Mucosa of rectum (tissue), 2 donors: ENCODE data around the gene LRRTM4.
"Not testable (repeated sequence)": the region's sequence is repeated elsewhere in the genome, so short reads cannot be mapped to it uniquely, and the experiment has no call there.

ENCODE experiments used
- H3K27ac ChIP-seq, 2 donors: one replicate each; pipeline ENCODE4 v1.7.0; 2013; ENCODE audit warnings: inconsistent platforms in 2 of 2, low read depth in 2 of 2, low read length in 2 of 2
- H3K27me3 ChIP-seq, 2 donors: one replicate each; pipeline ENCODE4 v1.7.0; 2013; ENCODE audit warnings: low read length in 2 of 2; ENCODE audit not compliant: control insufficient read depth in 2 of 2, insufficient read depth in 2 of 2
- H3K36me3 ChIP-seq, 2 donors: one replicate each; pipeline ENCODE4 v1.7.0; 2013; ENCODE audit warnings: low read length in 2 of 2; ENCODE audit not compliant: control insufficient read depth in 2 of 2, insufficient read depth in 2 of 2
- H3K4me1 ChIP-seq, 2 donors: one replicate each; pipeline ENCODE4 v1.7.0; 2013; ENCODE audit warnings: low read length in 2 of 2, mild to moderate bottlenecking in 1 of 2; ENCODE audit not compliant: control insufficient read depth in 2 of 2, insufficient read depth in 2 of 2
- H3K4me3 ChIP-seq, 2 donors: one replicate each; pipeline ENCODE4 v1.7.0; 2013; ENCODE audit warnings: low read length in 2 of 2
- H3K9ac ChIP-seq, 2 donors: one replicate each; pipeline ENCODE4 v1.7.0; 2013; ENCODE audit warnings: low read length in 2 of 2, low read depth in 1 of 2, mild to moderate bottlenecking in 1 of 2
- H3K9me3 ChIP-seq, 2 donors: one replicate each; pipeline ENCODE4 v1.7.0; 2013; ENCODE audit warnings: low read length in 2 of 2; ENCODE audit not compliant: control insufficient read depth in 2 of 2
- donor health status: healthy.
- donor health status: Normal muscosa, but diverticular disease.

LRRTM4 gene

DNA sequence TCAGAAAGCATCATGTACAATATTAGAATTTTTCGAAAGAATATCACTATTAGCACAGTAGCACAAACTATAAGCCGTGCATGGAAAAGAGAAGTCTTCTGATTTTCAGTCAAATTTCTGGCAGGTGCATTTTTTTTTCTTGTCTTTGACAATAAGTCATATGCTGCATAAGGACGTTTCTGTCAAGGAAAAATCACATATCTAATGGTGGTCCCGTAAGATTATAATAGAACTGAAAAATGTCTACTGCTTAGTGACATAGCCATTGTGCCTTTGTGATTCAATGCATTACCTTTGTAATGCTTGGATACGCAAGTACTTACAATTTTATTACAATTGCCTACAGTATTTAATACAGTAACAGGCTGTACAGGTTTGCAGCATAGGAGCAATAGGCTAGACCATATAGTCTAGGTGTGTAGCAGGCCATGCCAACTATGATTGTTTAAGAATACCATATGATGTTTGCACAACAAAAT is 329.3 kb downstream of the LRRTM4 start:
- Histone ChIP-seq H3K27me3 (no peaks in the 10 kb centered on the region), H3K27ac (no peak overlapping the region), H3K9me3 (no peaks in the 10 kb centered on the region), H3K9ac (no peak overlapping the region), H3K4me3 (no peak overlapping the region), H3K36me3 (no peaks in the 10 kb centered on the region), H3K4me1 (no peaks in the 10 kb centered on the region)

DNA sequence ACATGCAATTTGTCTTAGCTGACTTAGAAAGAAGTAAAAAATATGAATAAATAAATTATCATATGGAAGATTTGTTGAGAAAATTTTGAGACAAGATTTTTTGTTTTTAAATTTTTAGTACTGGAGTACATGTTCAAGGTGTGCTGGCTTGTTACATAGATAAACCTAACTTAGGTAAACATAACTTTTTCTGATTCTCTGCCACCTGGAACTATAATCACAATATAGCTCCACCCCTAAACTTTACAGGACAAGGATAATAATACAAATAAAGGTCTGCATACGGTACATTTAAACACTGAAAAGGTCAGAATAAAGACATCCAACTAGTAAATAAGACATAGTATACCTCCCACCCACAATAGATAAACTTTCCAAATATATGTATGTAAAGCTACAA is 330.5 kb downstream of the LRRTM4 start:
- Histone ChIP-seq H3K36me3 (no peaks in the 10 kb centered on the region), H3K4me1 (no peaks in the 10 kb centered on the region), H3K27me3 (no peaks in the 10 kb centered on the region), H3K4me3 (no peak overlapping the region), H3K9ac (no peak overlapping the region), H3K27ac (no peak overlapping the region), H3K9me3 (no peaks in the 10 kb centered on the region)

DNA sequence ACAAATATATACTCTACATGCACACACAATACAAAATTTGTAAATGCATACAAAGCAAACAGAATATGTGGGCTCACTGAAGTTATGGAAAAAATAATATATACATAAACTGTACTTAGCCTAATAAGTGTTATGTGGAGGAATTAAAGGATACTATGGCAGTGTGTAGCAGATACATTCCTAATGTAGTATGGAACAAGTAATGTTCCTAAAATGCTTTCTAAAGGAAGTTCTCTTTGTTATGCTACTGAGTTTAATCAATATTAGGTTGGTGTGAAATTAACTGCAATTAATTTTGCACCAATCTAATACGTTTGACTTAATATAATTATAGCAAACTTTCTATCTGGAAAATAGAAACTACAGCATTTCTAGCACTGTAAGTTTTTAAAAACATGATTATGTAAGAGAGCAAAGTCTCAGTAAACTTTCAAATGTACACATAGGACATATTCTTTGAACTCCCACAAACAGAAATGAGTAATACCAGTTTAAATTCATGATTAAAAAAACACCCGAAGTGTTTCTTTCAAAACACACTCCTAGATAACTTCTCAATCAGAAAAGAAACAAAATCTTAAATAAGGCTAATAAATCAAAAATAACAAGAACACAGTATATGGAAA is 331.3 kb downstream of the LRRTM4 start:
- no peak overlapping the region for H3K27ac ChIP-seq
- no peaks in the 10 kb centered on the region for H3K4me1 ChIP-seq
- no peaks in the 10 kb centered on the region for H3K36me3 ChIP-seq
- H3K9ac ChIP-seq = no peak overlapping the region
- no peaks in the 10 kb centered on the region for H3K27me3 ChIP-seq
- H3K4me3 ChIP-seq = no peak overlapping the region
- no peaks in the 10 kb centered on the region for H3K9me3 ChIP-seq

DNA sequence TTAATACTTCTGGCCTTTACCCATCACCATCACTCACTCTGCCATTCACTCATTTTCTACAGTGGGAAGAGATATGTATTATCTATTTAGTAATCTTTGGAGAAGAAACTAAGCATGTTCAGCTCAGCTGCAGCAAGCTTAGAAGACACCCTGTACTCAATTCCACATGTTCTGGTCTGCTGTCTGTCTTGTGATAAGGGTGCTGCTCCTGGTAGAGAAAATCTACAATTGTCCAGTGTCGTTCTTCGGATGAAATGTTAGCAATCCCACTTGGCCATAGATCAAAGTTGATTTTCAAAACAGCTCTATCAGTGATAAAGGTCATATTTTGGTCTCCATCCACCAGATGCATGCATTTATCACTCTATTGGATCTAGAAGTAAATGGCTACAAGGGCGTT is 337.1 kb downstream of the LRRTM4 start:
- no peaks in the 10 kb centered on the region for H3K27me3 ChIP-seq
- no peaks in the 10 kb centered on the region for H3K9me3 ChIP-seq
- H3K4me3 ChIP-seq = no peak overlapping the region
- no peaks in the 10 kb centered on the region for H3K4me1 ChIP-seq
- H3K27ac ChIP-seq = no peak overlapping the region
- H3K36me3 ChIP-seq = no peaks in the 10 kb centered on the region
- H3K9ac ChIP-seq = no peak overlapping the region

DNA sequence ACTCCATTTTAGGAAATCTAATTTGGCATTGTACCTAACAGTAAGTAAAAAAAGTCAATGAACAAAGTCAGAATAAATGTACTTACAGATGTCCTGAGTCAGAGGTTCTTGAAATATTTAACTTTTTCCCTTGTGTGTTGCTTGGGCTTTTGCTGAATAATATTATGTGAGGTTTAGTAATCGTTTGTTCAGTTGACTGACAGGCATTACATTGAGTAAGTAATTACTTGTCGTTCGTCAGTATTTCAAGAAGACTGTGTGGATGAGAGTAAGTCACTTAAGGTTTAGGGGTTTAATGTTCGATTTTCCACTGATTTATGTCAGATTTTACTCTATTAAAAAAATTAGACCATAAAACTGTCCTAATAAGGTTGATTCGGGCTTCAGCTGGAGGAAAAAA is 342.9 kb downstream of the LRRTM4 start:
- H3K4me1 ChIP-seq = no peaks in the 10 kb centered on the region
- H3K27ac ChIP-seq = no peak overlapping the region
- H3K27me3 ChIP-seq = no peaks in the 10 kb centered on the region
- H3K36me3 ChIP-seq = no peaks in the 10 kb centered on the region
- H3K9ac ChIP-seq = no peak overlapping the region
- H3K4me3 ChIP-seq = no peak overlapping the region
- H3K9me3 ChIP-seq = no peaks in the 10 kb centered on the region

DNA sequence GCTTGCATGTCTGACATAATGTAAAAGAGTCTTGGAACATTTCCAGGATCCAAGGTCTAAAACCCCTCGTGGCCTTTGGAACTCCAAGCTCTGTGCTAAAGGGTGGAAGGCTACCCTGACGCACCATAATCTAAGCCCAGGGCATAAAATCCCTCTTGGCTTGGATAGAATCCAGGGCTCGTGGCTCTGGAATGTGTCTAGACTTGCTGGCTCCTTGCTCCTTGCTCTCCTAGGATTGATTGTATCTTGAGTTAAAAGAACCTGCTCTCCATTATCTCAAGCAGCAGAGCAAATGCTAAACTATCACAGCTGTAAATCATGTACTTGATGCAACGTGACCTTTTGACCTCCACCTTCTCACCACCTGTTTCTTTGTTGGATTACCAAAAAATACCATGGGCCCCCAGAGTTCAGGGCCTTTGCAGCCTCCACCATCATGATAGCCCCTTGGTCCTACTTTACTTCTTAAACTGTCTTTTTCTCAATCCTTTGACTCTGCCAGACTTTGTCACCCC is 346.9 kb downstream of the LRRTM4 start:
- H3K36me3 ChIP-seq = not testable (repeated sequence)

DNA sequence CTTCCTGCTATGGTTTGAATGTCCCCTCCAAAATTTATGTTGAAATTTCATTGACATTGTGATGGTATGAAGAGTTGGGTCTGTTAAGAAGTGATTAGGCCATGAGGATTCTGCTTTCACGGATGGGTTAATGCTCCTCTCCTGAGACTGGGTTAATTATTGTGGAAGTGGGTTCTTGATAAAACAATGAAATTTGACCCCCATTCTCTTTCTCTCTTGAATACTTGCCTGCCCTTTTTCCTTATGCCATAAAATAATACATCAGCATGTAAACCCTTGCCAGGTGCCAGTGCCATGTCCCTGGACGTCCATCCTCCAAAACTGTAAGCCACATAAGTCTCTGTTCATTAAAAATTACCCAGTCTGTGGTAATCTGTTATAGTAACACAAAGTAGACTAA is 352.8 kb downstream of the LRRTM4 start:
- no peaks in the 10 kb centered on the region for H3K27me3 ChIP-seq
- no peaks in the 10 kb centered on the region for H3K36me3 ChIP-seq
- no peak overlapping the region for H3K4me3 ChIP-seq
- H3K4me1 ChIP-seq = no peaks in the 10 kb centered on the region
- peaks cover 0 to 3% of the 10 kb centered on the region in 2 donors for H3K9me3 ChIP-seq
- no peak overlapping the region for H3K9ac ChIP-seq
- H3K27ac ChIP-seq = no peak overlapping the region

More for the DNA sequence above, 346.9 kb downstream of the LRRTM4 start:
- not testable (repeated sequence) for H3K4me1 ChIP-seq, H3K27me3 ChIP-seq, H3K4me3 ChIP-seq, H3K27ac ChIP-seq, H3K9ac ChIP-seq, H3K9me3 ChIP-seq

DNA sequence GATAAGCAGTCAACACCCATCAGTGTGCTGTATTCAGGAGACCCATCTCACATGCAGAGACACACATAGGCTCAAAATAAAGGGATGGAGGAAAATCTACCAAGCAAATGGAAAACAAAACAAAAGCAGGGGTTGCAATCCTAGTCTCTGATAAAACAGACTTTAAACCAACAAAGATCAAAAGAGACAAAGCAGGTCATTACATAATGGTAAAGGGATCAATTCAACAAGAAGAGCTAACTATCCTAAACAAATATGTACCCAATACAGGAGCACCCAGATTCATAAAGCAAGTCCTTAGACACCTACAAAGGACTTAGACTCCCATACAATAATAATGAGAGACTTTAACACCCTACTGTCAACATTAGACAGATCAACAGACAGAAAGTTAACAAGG is 358.2 kb downstream of the LRRTM4 start:
- H3K36me3 ChIP-seq, H3K9me3 ChIP-seq, H3K27ac ChIP-seq, H3K4me1 ChIP-seq, H3K27me3 ChIP-seq, H3K4me3 ChIP-seq, H3K9ac ChIP-seq: not testable (repeated sequence)

DNA sequence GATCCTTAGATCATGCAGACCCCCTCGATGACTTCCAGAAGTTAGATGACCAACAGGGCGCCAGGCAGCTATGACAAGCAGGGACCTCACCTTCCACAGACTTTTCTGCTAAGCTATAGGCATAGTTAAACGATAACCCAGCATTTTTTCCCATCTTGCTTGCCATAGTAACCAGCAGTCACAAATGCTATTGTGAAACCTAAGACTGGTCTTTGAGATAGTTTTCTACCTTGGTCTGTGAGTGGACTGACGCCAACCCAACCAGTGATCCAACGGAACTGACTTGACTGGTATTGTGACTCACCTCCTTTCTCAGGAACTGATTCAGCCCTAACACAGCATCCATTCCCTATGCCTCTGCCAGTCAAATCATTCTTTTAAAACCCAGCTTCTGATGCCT is 361.2 kb downstream of the LRRTM4 start:
- Histone ChIP-seq H3K36me3 (no peaks in the 10 kb centered on the region), H3K9me3 (no peaks in the 10 kb centered on the region), H3K4me1 (no peaks in the 10 kb centered on the region), H3K9ac (no peak overlapping the region), H3K27me3 (no peaks in the 10 kb centered on the region), H3K27ac (no peak overlapping the region), H3K4me3 (no peak overlapping the region)

DNA sequence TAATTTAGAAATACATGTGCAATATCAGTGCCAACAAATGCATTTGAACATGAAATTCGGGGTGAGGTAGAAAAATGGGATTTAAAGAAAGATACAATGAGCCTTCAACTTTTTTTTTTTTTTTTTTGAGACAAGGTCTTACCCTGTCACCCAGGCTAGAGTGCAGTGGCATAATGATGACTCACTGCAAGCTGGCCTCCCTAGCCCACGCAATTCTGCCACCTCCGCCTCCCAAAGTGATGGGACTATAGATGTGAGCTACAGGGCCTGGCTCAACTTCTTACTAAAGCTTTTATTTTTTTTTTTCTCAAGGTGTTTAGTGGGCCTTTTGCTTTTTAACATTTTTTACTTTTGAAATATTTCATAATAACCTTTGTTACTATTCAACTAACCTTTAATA is 365.6 kb downstream of the LRRTM4 start:
- Histone ChIP-seq H3K36me3 (no peaks in the 10 kb centered on the region), H3K4me1 (no peaks in the 10 kb centered on the region), H3K9ac (no peak overlapping the region), H3K9me3 (no peaks in the 10 kb centered on the region), H3K27me3 (no peaks in the 10 kb centered on the region), H3K27ac (no peak overlapping the region), H3K4me3 (no peak overlapping the region)
